GM12875 (cell line): ENCODE results near the gene CYP4A22.

ENCODE experiments used
- H3K4me3 ChIP-seq: one replicate; pipeline ENCODE4 v1.5.1; 2011; ENCODE audit warnings: low read depth, low read length, control low read depth
- TF ChIP-seq, protein P1 (sequence below): IDR thresholded peaks from 2 replicates; pipeline ENCODE4 v1.5.1; 2011; ENCODE audit warnings: low read depth, mild to moderate bottlenecking, control low read depth, inconsistent platforms, low read length, moderate library complexity, borderline replicate concordance; ENCODE audit not compliant: insufficient read depth

Gene CYP4A22

DNA sequence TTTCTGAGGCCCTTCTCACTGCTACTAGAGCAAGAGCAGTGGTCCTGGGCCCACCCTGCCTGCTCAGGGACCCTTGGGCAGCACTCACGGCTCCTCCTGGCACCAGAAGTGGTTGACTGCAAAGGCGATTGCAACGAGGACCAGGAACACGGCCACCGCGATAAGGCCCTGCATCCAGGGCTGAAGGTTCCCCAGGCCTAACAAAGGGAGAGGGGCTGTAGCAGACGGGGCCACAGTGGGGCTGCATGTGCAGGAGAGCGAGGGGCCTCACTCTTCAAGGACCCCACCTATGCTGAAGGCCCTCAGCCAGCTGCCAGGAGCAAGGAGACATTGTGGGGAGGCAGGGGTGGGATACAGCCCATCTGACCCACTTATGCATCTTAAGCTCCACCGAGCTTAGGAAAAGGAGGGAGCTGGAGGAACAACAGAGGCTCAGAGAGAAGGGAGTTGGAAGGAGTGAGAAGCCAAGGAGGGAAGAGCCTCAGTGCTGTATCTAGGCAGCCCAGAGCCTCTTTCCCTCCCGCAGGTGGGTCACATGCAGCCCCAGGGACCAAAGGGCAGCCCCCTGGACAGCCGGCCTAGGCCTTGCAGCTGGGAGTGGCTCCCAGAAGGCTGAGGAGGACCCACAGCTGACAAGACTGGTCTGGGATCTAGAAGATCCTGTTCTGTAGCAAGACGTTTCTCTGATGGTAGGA lies 50.1 kb downstream of the CYP4A22 start:
- no peak overlapping the region for H3K4me3 ChIP-seq
- TF ChIP-seq, protein P1, sequence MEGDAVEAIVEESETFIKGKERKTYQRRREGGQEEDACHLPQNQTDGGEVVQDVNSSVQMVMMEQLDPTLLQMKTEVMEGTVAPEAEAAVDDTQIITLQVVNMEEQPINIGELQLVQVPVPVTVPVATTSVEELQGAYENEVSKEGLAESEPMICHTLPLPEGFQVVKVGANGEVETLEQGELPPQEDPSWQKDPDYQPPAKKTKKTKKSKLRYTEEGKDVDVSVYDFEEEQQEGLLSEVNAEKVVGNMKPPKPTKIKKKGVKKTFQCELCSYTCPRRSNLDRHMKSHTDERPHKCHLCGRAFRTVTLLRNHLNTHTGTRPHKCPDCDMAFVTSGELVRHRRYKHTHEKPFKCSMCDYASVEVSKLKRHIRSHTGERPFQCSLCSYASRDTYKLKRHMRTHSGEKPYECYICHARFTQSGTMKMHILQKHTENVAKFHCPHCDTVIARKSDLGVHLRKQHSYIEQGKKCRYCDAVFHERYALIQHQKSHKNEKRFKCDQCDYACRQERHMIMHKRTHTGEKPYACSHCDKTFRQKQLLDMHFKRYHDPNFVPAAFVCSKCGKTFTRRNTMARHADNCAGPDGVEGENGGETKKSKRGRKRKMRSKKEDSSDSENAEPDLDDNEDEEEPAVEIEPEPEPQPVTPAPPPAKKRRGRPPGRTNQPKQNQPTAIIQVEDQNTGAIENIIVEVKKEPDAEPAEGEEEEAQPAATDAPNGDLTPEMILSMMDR = no peak

DNA sequence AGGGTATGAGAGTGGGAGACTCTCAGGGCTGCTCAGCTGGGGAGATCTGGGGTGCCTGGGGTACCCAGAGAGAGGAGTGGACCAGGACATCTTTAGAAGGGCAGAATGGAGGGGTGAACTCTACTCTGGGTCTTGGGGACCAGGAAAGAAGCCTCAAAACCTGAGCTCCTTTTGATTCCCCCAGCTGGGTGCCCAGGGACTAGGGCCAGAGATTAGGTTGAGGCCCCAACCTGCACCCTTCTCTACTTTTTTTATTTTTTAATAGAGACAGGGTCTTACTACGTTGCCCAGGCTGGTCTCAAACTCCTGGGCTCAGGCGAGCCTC lies 50.6 kb downstream of the CYP4A22 start:
- no peak overlapping the region for H3K4me3 ChIP-seq
- TF ChIP-seq, protein P1 = no peak

DNA sequence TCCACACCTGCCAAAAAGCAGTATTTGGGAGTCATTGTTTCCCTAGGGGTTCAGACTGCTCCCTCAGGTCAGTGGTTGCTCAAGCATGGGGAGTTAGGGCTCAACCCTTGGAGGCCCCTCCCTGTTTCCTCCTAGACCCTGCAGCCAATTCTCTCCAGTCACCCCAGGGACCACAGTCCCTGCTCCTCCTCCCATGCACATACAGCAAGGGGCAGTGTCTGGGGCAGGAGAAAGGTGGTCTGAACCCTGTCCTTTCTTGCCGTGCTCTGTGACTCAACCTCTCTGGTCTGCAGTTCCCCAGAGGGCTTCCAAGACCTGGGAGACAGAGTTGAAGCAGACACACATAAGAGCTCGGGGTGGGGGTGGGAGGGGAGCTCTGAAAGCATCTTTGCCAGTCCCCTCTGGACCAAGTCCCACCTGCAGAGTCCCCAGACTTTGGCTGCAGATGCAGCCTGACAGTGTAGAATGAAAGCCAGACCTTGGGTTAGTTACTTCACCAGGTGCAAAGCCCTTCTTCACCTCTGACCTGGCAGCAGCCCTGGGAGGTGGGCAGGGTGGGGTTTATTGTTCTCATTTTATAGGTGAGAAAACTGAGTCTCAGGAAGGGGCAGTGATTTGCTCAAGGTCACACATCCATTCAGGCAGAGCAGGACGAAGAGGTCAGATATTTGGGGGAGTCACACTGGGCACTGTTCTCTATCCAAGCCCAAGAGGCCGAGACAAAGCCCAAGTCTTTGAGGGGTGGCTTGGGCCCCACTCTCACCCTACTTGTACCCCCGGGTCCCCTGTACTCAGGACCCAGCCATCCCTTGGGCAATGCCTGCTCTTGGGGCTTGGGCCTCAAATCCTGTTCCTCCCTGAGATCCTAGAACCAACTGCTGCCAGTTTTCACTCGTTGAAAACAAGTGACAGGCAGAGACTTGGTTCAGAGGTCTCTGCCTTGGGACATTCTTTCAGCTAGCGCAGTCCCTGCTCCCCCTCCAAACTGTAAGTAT lies 51.8 kb downstream of the CYP4A22 start:
- H3K4me3 ChIP-seq = no peak overlapping the region
- TF ChIP-seq, protein P1 = no peak

DNA sequence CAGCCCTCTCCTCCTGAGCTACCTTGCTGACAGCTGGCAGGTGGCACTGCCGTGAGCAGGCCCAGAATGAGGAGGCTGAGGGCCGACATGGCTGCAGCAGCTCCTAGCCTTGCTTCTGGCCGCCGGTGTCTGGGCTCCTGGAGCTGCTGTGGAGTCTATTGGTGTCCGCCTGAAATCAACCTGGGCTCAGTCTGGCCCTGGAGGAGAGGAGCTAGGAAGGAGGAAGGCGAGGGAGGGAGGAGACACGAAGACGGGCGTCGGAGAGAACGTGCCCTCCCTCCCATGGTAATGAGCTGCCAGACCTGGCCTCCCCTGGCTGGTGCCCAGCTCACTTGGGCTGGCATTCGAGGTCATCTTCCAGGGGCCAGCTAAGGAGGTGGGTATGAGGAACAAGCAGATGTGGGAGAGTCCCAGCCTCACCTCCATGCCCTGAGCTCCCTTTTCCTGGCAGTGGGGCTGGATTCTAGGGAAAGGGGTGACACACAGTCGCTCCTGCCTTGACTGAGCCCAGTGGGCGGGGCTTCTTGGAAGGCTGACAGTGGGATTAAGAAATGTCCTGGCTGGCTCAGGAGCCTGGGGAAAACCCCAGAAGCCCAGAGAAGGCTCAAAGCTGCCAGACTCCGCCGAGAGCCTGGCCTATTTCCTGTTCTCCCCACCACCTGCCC lies 52.7 kb downstream of the CYP4A22 start, which contains the start of gene PDZK1IP1:
PDZK1IP1 (minus strand) TSS at position 193 of the 665 bp plus-strand sequence; CDS start at position 89, 104 bp downstream.
- TF ChIP-seq, protein P1 = no peak
- no peak within 1 kb of the TSS for H3K4me3 ChIP-seq

DNA sequence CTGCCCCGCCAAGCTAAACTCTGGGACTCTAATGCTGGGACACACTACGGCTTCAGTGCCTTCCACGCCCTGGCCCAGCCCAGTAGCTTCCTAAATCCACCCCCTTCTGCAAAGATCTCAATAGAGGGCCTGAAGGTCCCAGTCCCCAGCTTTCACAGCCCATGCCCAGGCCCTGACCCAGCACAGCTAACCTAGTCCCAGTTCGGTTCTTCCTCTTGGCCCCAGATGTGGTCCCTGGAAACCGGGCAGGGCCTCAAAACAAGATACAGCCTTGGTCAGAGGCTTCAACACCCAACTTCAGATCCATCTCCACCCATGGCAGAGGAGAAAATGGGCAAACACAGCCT lies 53.2 kb downstream of the CYP4A22 start:
- TF ChIP-seq, protein P1 = no peak
- no peak overlapping the region for H3K4me3 ChIP-seq

DNA sequence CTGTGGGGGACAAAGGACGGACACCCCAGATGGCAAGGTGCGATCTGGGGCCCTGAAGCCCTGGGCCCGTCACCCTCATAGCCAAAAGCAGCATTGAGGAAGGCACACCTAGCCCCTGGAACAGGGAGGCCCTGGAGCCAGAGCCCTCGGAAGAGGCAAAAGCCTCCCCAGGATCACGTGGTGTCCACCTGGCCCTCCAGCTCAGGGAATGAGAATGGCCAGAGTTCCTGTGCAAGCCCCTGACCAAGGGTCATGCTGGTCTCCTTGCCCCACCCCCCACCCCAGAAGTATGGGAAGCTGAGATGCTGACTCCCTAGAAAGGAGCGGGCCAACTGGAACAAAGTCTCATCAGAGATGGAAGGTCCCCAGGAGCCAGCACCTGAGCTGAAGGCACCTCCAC lies 53.6 kb downstream of the CYP4A22 start:
- TF ChIP-seq, protein P1 = no peak
- no peak overlapping the region for H3K4me3 ChIP-seq
